Fibroblast of pulmonary artery (primary cell): ENCODE data around the gene CACNA2D3.
"Not testable (repeated sequence)": the region's sequence is repeated elsewhere in the genome, so short reads cannot be mapped to it uniquely, and the experiment has no call there.

ENCODE experiments used
- DNase-seq: peaks from one replicate; pipeline ENCODE4 v3.0.0-alpha.2; 2010; ENCODE audit warnings: low read depth
- H3K4me3 ChIP-seq: replicated peaks from 2 replicates; pipeline ENCODE4 v1.5.1; 2011; ENCODE audit warnings: low read depth, mild to moderate bottlenecking, control low read depth, low read length, moderate library complexity
- CTCF ChIP-seq: IDR thresholded peaks from 2 replicates; pipeline ENCODE4 v1.5.1; 2011; ENCODE audit warnings: mild to moderate bottlenecking, control low read depth, low read length, inconsistent platforms; ENCODE audit errors: missing control alignments

Gene CACNA2D3

GRCh38 chr3:54443561-54444161 lies 321.3 kb downstream of the CACNA2D3 start:
- DNase-seq, result no peak
- H3K4me3 ChIP-seq, result no peak overlapping the region

GRCh38 chr3:54445630-54446029 lies 323.3 kb downstream of the CACNA2D3 start:
- TF ChIP-seq CTCF, result no peak
- H3K4me3 ChIP-seq, result no peak overlapping the region
- no peak for DNase-seq

More at GRCh38 chr3:54443561-54444161, 321.3 kb downstream of the CACNA2D3 start:
- TF ChIP-seq CTCF, result no peak

DNA sequence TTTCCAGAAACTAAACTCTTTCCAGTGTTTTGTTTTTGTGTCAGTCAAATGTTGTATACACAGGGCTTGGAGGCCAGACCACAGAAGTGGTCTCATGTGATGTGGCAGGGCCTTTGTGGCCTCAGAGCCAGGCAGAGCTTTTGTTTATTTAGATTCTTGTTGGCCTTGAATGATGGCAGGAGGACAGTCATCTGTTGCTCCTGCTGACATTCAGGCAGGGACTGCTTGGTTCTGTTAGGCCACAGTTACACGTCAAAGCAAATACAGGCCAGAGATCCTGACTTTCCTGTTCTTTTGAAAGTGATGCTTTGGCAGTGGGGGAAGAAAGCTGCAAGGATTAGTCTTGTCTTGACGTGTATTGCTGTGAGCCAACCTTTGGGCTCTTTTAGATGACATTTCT lies 325.1 kb downstream of the CACNA2D3 start:
- no peak for DNase-seq
- H3K4me3 ChIP-seq, result no peak overlapping the region
- TF ChIP-seq CTCF, result no peak

DNA sequence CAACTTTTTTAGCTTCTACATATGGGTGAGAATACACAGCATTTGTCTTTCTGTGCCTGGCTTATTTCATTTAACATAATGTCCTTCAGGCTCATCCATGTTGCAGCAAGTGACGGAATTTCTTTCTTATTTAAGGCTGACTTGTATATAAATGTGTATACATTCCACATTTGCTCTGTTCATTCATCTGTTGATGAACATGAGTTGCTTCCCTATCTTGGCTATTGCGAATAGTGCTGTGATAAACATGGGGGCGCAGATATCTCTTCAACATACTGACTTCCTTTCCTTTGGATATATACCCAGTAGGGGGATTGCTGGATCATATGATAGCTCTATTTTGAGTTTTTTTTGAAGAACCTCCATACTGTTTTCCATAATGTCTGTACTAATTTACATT lies 332.5 kb downstream of the CACNA2D3 start:
- no peak for DNase-seq
- TF ChIP-seq CTCF, result no peak
- H3K4me3 ChIP-seq, result no peak overlapping the region

GRCh38 chr3:54458357-54458756 lies 336.0 kb downstream of the CACNA2D3 start:
- H3K4me3 ChIP-seq, result no peak overlapping the region
- no peak for TF ChIP-seq CTCF
- DNase-seq, result no peak

DNA sequence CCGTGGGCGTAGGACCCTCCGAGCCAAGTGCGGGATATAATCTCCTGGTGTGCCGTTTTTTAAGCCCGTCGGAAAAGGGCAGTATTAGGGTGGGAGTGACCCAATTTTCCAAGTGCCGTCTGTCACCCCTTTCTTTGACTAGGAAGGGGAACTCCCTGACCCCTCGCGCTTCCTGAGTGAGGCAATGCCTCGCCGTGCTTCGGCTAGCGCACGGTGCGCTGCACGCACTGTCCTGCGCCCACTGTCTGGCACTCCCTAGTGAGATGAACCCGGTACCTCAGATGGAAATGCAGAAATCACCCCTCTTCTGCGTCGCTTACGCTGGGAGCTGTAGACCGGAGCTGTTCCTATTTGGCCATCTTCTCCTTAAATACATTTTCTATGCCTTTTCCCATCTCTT lies 342.2 kb downstream of the CACNA2D3 start:
- not testable (repeated sequence) for DNase-seq, H3K4me3 ChIP-seq

DNA sequence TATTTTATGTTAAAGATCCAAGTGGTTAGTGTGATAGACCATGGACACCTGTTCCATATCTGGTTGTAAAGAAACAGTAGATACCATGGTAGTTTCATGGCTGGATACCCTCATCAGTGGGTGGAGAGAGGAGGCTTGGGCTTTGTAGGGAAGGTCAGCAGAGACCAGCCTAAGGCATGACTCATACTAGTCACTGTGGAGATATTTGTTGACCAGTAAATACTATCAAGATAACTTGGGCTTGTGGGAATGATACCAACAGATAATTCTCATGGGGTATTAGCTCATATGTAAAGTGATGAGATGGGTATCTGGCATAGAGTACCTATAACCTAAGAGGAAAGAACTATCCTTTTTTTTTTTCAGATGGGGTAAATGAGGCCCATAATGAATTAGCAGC lies 354.5 kb downstream of the CACNA2D3 start:
- no peak overlapping the region for H3K4me3 ChIP-seq
- TF ChIP-seq CTCF, result no peak
- no peak for DNase-seq
